ENCODE data around the gene CAPN9.
"Not testable (repeated sequence)": the region's sequence is repeated elsewhere in the genome, so short reads cannot be mapped to it uniquely, and the experiment has no call there.

CAPN9 gene

DNA sequence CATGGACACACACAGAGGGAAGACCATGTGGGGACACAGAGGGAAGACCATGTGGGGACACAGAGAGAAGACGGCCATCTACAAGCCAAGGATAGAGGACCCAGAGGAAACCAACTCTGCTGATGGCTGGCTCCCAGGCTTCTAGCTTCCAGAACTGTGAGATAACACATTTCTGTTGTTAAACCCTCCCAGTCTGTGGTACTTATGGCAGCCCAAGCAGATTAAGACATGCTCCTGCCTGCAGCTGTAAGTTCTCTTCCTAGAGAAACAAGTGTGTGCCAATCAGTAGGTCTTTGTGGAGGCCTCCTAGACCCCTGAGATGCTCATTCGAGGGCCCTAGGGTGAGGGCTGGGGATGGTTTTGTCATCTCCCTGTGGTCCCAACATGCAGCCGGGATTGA is 35.9 kb upstream of the CAPN9 start:
- no peak for DNase-seq (ENCODE audit: low read depth in 3 of 3)

GRCh38 chr1:230712470-230712942 is 34.7 kb upstream of the CAPN9 start:
- DNase-seq (ENCODE audit: low read depth in 3 of 3), result no peak

DNA sequence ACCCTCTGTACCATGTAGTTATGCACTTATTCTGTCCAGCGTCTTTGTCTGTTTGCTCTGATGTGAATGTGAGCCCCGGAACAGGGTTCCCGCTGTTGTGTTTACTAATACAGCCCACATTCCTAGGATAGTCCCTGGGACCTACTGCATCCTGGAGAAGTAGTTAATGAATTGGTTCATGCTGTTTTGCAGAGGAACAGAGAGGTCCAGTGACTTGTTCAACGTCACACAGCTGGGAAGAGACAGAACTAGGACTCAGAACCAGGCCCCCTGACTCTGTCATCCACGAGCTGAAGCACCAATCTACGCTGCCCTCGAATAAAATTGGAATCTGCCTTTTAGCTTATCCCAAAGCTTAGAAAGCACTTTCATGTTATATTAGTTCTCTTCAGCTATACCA is 34.0 kb upstream of the CAPN9 start:
- no peak for DNase-seq (ENCODE audit: low read depth in 3 of 3)

DNA sequence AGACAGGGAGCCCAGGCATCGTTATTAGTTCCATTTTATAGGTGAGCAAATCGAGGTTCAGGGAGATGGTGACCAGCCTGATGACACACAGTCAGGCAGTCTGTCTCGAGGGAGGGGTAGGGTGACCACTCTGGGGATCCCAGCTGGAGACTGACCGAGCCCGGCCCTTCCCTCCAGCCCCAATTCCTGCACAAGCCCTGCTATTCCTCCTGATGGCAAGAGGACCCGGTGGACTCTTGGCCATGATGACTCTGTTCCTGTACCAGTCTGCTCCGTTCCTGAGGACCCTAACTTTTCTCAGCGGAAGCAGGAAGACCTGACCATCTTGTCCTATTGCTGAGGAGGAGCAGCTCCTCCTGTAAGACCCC is 33.7 kb upstream of the CAPN9 start:
- no peak for DNase-seq (ENCODE audit: low read depth in 3 of 3)

GRCh38 chr1:230713915-230714764 is 33.0 kb upstream of the CAPN9 start, which contains the start of gene AGT:
Gene AGT, minus strand, starts transcription at chr1:230714122. Its CDS starts 3,299 bp downstream, at chr1:230710823.
- no peak for DNase-seq (ENCODE audit: low read depth in 3 of 3)

GRCh38 chr1:230715510-230715909 is 31.7 kb upstream of the CAPN9 start:
- DNase-seq (ENCODE audit: low read depth in 3 of 3), result no peak

DNA sequence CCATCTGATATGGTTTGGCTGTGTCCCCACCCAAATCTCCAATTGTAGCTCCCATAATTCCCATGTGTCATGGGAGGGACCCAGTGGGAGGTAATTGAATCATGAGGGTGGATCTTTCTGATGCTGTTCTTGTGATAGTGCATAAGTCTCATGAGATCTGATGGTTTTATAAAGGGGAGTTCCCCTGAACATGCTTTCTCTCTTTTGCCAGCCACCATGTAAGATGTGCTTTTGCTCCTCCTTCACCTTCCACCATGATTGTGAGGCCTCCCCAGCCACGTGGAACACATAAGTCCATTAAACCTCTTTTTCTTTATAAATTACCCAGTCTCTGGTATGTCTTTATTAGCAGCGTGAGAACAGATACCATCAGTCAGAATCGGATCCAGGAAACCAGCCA is 30.7 kb upstream of the CAPN9 start:
- DNase-seq (ENCODE audit: low read depth in 3 of 3), result not testable (repeated sequence)

DNA sequence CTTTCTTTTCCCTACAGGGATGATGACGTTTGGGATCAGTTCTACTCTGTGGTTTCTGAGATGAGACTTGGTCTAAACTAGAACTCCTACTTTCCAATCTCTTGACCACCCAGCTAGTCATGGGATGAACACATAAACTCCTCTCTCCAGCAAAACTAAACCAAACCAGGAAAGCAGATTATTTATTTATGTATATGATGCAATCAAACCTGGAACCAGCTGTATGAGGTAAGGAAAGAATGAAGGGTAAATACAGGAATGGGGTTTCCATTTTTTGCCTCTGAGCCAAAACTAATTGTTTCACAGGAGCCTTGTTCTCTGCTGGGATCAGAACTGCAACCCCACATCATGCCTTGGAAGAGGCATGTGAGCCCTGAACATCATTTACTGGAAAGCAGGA is 29.9 kb upstream of the CAPN9 start:
- DNase-seq (ENCODE audit: low read depth in 3 of 3), result no peak

DNA sequence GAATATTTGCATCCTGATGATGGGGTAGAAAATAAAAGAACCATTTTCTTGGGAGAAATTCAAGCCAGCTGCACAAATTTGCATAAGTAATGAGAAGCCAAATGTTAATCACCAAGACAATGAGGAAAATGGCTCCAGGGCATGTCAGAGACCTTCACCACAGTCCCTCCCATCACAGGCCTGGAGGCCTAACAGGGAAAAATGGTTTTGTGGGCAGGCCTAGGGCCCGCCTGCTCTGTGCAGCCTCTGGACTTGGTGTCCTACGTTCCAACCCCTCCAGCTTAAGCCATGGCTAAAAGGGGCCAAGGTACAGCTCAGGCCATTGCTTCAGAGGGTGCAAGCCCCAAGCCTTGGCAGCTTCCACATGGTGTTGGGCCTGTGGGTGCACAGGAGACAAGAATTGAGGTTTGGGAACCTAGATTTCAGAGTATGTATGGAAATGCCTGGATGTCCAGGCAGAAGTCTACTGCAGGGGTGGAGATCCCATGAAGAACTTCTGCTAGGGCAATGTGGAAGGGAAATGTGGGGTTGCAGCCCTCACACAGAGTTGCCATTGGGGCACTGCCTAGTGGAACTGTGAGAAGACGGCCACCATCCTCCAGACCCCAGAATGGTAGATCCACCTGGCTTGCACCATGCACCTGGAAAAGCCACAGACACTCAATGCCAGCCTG is 25.2 kb upstream of the CAPN9 start:
- not testable (repeated sequence) for DNase-seq (ENCODE audit: low read depth in 3 of 3)

DNA sequence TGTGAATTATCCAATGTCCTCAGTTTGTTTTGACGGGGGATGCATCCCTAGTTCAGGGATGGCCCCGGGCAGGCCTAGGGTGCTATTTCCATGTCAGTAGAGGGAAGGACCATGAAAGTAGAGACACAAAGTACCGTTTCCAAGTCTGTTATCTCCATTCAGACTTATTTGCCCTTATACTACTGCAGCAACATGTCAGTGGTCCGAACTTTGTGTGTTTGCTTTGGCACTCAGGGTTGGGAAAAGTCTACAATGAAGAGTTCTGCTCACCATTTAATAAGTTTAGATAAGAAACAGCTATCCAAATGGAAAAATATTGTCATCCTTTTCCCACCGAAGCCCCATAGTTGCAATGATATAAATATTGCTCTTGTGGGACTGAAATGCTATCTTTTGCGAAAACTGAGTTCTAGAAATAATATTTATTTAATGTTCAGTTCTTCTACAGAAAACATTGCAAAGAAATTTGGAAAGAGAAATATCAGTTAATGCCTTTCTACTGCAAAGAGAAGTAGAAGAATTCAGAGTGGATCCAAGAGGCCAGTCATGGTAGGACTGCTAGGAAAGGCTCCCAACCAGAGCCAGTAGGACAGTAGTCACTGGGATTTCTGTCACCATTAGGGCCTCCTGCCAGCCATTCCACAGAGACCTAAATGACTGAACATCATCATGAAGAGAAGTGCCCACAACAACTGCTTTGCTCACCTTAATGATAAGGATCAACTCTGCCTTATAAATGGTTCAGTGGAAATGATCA is 21.8 kb upstream of the CAPN9 start:
- no peak for DNase-seq (ENCODE audit: low read depth in 3 of 3)

- DNase-seq (ENCODE audit: low read depth in 3 of 3), result no peak
Observed at GRCh38 chr1:230728710-230729392, 18.3 kb upstream of the CAPN9 start.

GRCh38 chr1:230730977-230731376 is 16.2 kb upstream of the CAPN9 start:
- DNase-seq (ENCODE audit: low read depth in 3 of 3), result no peak

DNA sequence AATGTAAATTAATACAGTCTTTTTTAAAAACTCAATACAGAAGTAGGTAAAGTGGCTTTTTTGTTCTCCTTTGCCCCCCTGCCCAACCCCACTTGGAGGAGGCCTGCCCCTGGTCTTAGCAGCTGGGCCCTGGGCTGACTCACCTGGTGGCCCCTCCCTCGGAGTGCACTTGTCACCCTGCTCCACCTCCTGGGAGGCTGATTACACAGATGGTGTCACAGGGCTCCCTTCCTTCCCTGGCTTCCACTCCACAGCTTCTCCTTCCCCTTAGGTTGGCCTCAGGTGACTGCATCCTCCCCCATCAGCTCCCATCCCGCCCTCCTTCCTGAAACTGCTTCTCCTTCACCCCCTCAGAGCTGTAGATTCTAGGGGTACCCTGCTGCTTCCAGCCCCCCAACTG is 11.7 kb upstream of the CAPN9 start:
- no peak for DNase-seq (ENCODE audit: low read depth in 3 of 3)

GRCh38 chr1:230737622-230738262 is 9.4 kb upstream of the CAPN9 start:
- DNase-seq (ENCODE audit: low read depth in 3 of 3), result no peak

DNA sequence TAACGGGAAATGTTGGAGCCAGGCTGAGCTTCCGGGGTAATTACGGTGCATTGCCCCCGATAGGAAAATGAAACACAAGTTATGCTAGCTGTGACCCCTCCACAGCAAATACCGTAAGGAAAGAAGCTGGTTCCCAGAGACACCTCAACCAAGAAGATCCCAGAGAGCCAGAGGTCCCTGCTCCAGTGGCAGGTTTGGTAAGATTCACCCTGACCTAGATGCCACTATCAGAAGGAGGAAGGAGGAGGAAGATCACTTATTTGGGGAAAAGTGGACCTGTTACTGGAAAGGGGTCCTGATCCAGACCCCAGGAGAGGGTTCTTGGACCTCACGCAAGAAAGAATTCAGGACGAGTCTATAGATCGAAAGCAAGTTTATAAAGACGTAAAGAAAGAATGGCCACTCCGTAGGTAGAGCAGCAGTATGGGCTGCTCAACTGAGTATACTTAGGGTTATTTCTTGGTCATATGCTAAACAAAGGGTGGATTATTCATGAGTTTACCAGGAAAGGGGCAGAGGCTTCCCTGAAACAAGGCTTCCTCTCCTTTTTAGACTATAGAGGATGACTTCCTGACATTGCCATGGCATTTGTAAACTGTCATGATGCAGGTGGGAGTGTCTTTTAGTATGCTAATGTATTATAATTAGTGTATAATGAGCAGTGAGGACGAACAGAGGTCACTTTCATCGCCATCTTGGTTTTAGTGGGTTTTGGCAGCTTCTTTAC is 7.5 kb upstream of the CAPN9 start:
- no peak for DNase-seq (ENCODE audit: low read depth in 3 of 3)

- DNase-seq (ENCODE audit: low read depth in 3 of 3), result no peak
Observed at GRCh38 chr1:230743899-230744298, 3.3 kb upstream of the CAPN9 start.

GRCh38 chr1:230744382-230744781 is 2.8 kb upstream of the CAPN9 start:
- no peak for DNase-seq (ENCODE audit: low read depth in 3 of 3)

DNA sequence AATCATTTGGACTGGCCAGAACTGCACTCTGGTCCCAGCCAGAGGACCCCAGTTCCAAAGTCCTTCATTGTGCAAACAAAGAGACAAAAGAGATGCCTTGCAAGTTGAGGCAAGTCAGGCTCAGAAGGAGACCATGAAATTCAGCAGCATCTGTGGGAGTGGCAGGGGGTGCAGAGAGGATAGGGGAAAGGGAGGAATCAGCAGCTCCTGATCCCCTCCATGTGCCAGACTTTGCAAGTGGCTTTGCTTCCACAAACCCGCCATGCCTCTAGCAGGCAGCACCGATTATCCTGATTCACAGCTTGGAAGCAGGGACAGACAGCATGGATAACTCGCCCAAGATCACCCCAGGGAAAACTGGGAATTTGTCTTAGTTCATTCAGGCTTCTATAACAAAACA is 2.1 kb upstream of the CAPN9 start:
- no peak for DNase-seq (ENCODE audit: low read depth in 3 of 3)

GRCh38 chr1:230746617-230747016 is 571 bp upstream of the CAPN9 start:
- DNase-seq (ENCODE audit: low read depth in 3 of 3), result no peak
